Mesodermal cell (in vitro differentiated cells): ENCODE data around the gene TBC1D24.
"Not testable (repeated sequence)": the region's sequence is repeated elsewhere in the genome, so short reads cannot be mapped to it uniquely, and the experiment has no call there.

Experiments used
- H3K27ac ChIP-seq: 2 replicates; pipeline ENCODE4 v1.7.0; 2013; ENCODE audit warnings: mild to moderate bottlenecking, low read depth, low read length, moderate library complexity; ENCODE audit not compliant: severe bottlenecking
- H3K36me3 ChIP-seq: 2 replicates; pipeline ENCODE4 v1.7.1; 2013; ENCODE audit warnings: mild to moderate bottlenecking, low read length, moderate library complexity; ENCODE audit not compliant: control insufficient read depth, insufficient read depth
- H3K4me1 ChIP-seq: one replicate; pipeline ENCODE4 v1.7.1; 2013; ENCODE audit warnings: mild to moderate bottlenecking, low read length; ENCODE audit not compliant: insufficient read depth, control insufficient read depth, poor library complexity, severe bottlenecking
- H3K4me3 ChIP-seq: 2 replicates; pipeline ENCODE4 v1.7.0; 2013; ENCODE audit warnings: low read length, control low read depth, mild to moderate bottlenecking; ENCODE audit not compliant: insufficient read depth, poor library complexity, severe bottlenecking; ENCODE audit errors: extremely low read depth
- H3K9me3 ChIP-seq: 2 replicates; pipeline ENCODE4 v1.7.1; 2013; ENCODE audit warnings: mild to moderate bottlenecking, low read length, moderate library complexity; ENCODE audit not compliant: control insufficient read depth
- WGBS, 2 experiments: methylation state at CpG; one replicate each; pipeline ENCODE4 v1.1.5; 2013; ENCODE audit warnings: missing lambda C conversion rate in 2 of 2; ENCODE audit not compliant: insufficient coverage in 2 of 2; 5-methylcytosine and 5-hydroxymethylcytosine counted together

TBC1D24 gene

DNA sequence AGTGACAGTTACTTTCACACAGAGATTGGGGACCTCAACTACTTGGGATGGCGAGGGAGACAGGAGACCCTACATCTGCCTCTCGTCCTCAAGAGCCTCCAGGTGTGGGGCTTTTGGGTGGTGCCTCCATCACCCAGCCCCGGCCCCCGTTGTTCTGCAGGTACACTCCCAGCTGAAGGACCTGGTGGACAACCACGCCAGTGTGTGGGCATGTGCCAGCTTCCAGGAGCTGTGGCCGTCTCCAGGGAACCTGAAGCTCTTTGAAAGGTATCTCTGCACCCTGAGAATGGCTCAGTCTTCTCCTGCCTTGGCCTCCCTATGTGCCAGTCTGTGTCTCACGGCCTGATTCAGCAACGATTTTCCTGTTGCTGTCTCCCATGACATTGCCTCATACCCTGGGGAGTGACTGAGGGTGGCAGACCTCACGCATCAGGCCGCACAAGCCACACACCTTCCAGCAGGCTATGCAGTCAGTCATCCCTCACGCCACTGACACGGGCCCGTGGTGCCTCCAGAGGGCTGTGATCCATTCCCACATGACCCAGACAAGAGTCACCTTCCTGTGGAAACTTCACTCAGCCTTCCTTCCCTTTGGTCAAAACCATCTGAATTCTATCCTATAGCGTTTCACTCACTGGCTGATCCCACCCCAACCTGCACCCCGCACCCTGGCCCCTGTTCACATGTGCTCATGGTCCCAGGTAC lies 42.0 kb upstream of the TBC1D24 start:
- H3K4me3 ChIP-seq: no peak overlapping the region
- no peaks in the 10 kb centered on the region for H3K9me3 ChIP-seq
- WGBS, 2 experiments: 96 to 99% methylated on average over 13 to 14 of the region's 15 CpGs
- peaks cover 62% of the 10 kb centered on the region for H3K36me3 ChIP-seq
- no peak overlapping the region for H3K27ac ChIP-seq
- H3K4me1 ChIP-seq: no peaks in the 10 kb centered on the region

DNA sequence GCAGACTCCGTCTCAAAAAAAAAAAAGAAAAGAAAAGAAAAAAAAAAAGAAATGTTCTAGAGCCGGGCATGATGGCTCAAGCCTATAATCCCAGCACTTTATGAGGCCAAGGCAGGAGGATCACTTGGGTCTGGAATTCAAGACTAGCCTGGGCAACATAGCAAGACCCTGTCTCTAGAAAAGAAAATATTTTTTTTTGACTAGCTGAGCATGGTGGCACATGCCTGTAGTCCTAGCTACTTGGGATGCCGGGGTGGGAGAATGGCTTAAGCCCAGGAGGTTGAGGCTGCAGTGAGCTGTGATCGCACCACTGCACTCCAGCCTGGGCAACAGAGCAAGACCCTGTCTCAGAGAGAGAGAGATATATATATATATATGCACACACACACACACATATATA lies 39.7 kb upstream of the TBC1D24 start:
- not testable (repeated sequence) for H3K4me3 ChIP-seq, H3K27ac ChIP-seq, H3K4me1 ChIP-seq, H3K9me3 ChIP-seq
- WGBS, 2 experiments: 78 to 80% methylated on average over 1 to 2 of the region's 4 CpGs
- peaks cover 84% of the 10 kb centered on the region for H3K36me3 ChIP-seq

DNA sequence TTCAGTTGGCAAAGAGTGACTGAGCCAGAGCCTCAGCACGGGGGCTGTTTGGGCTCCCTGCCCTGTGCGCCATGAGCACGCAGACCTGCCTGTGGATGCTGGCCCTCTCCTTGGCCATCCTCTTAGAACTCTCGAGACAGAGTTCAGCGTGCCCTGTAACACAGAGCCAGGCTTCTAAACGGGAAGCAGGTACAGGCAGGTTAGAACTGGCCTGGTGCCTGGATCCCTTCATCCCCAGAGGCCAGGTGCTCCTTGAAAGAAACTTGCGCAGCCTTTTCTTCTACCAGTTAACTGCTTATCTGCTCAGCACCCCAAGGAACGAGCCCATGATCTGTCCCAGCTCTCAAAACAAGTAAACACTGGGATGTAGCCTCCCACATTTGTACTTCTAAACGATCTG lies 38.8 kb upstream of the TBC1D24 start:
- Histone ChIP-seq H3K9me3 (no peaks in the 10 kb centered on the region), H3K27ac (no peak overlapping the region), H3K4me3 (no peak overlapping the region), H3K4me1 (no peaks in the 10 kb centered on the region), H3K36me3 (peaks cover 87% of the 10 kb centered on the region)
- WGBS, 2 experiments: 89 to 99% methylated on average over 9 of the region's 9 CpGs

DNA sequence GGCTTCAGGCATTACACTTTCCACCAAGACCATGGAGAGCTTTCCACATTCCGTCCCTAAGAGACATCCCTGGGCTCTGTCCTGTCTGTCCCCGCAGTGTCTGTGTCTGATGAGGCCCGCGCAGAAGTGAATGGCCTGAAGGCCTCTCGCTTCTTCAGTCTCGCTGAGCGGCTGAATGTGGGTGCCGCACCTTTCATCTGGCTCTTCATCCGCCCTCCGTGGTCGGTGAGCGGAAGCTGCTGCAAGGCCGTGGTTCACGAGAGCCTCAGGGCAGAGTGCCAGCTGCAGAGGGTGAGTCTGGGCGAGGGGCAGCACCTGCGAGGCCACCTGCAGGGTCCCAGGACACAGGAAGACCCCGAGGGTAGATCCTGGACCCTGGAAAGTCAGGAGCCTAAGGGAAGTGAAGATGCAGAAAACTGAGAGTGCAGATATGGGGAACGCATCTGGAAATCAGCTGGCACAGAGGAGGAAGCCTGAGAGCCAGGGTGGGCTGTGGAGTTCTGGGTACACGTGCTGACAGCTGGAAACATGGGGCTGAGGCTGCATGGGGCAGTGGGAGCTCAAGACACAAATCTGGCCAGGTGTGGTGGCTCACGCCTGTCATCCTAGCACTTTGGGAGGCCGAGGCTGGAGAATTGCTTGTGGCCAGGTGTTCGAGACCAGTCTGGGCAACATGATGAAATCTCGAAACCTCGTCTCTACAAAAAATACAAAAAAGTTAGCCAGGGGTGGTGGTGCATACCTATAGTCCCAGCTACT lies 37.7 kb upstream of the TBC1D24 start:
- no peak overlapping the region for H3K27ac ChIP-seq
- H3K4me1 ChIP-seq: no peaks in the 10 kb centered on the region
- WGBS, 2 experiments: 96 to 98% methylated on average over 24 of the region's 24 CpGs
- H3K4me3 ChIP-seq: no peak overlapping the region
- H3K9me3 ChIP-seq: no peaks in the 10 kb centered on the region
- H3K36me3 ChIP-seq: peaks cover 79% of the 10 kb centered on the region

DNA sequence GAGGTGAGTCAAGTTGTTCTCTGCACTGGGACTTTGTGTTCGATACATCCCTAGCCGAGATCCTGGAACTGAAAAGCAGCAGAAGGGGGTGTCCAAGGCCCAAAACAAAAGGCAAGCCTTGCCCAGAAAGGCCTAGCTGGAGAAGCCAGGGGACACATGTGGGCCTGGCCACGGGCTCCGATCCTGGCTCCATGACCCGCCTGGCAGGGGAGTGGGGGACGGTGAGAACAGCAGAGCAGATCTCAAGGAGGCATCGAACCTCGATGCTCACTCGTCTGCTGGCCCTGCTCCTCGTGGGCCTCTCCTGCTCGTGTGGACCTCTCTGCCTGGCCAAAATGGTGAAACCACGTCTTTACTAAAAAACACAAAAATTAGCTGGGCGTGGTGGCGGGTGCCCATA lies 36.8 kb upstream of the TBC1D24 start:
- no peaks in the 10 kb centered on the region for H3K9me3 ChIP-seq
- 98 to 99% methylated on average over 14 of the region's 14 CpGs for WGBS, 2 experiments
- no peaks in the 10 kb centered on the region for H3K4me1 ChIP-seq
- H3K36me3 ChIP-seq: peaks cover 71% of the 10 kb centered on the region
- no peak overlapping the region for H3K27ac ChIP-seq
- H3K4me3 ChIP-seq: no peak overlapping the region

DNA sequence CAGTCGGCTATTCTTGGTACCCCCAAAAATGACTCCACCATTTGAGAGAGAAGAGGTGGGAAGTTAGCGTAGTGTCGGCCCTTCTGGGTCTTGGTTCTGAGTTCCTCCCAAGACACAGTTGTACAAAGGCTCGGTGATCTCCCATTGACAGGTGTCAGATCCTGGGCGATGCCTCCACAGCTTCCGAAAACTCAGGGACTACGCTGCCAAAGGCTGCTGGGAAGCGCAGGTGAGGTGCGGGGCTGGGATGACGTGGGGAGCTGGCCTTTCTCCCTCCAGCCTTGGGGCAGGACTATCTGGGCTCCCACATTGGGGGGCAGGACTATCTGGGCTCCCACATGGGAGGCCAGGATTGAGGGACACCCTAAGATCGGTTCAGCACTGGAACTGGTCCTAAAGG lies 35.3 kb upstream of the TBC1D24 start:
- Histone ChIP-seq H3K36me3 (peaks cover 70% of the 10 kb centered on the region), H3K4me1 (no peaks in the 10 kb centered on the region), H3K4me3 (no peak overlapping the region), H3K27ac (no peak overlapping the region), H3K9me3 (no peaks in the 10 kb centered on the region)
- WGBS, 2 experiments: 94 to 96% methylated on average over 11 of the region's 11 CpGs

DNA sequence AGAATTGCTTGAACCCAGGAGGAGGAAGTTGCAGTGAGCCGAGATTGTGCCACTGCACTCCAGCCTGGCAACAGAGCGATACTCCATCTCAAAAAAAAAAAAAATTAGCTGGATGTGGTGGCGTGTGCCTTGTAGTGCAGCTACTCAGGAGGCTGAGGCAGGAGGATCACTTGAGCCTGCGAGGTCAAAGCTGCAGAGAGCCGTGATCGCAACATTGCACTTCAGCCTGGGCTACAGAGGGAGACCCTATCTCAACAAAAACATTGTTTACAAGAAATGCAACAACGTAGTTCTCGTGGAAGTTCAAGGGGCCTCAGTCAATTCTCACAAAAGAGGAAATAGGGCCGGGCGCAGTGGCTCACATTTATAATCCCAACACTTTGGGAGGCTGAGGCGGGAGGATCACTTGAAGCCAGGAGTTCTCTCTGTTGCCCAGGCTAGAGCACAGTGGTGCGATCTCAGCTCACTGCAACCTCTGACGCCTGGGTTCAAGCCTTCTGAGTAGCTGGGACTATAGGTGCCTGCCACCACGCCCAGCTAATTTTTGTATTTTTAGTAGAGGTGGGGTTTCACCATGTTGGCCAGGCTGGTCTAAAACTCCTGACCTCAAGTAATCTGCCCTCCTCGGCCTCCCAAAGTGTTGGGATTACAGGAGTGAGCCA lies 33.7 kb upstream of the TBC1D24 start:
- WGBS, 2 experiments: 92 to 98% methylated on average over 9 to 12 of the region's 15 CpGs
- H3K4me1 ChIP-seq, H3K27ac ChIP-seq, H3K9me3 ChIP-seq, H3K4me3 ChIP-seq: not testable (repeated sequence)
- H3K36me3 ChIP-seq: peaks cover 73% of the 10 kb centered on the region

DNA sequence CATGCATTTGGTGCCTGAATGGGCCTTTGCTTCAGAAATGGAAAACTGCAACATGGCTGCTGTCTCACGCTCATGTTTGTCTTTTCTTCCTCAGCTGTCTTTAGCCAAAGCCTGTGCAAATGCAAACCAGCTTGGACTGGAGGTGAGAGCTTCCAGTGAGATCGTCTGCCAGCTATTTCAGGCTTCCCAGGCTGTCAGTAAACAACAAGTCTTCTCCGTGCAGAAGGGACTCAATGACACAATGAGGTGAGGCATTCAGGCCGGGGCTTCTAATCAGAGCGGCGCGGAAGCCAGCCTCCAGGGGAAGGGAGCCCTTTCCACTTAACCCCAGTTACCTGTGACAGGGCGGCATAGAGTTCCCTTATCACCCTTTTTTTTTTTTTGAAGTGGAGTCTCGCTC lies 31.4 kb upstream of the TBC1D24 start:
- Histone ChIP-seq H3K4me3 (no peak overlapping the region), H3K27ac (no peak overlapping the region), H3K4me1 (no peaks in the 10 kb centered on the region), H3K36me3 (peaks cover 71% of the 10 kb centered on the region), H3K9me3 (no peaks in the 10 kb centered on the region)
- WGBS, 2 experiments: 84 to 98% methylated on average over 7 to 8 of the region's 9 CpGs

DNA sequence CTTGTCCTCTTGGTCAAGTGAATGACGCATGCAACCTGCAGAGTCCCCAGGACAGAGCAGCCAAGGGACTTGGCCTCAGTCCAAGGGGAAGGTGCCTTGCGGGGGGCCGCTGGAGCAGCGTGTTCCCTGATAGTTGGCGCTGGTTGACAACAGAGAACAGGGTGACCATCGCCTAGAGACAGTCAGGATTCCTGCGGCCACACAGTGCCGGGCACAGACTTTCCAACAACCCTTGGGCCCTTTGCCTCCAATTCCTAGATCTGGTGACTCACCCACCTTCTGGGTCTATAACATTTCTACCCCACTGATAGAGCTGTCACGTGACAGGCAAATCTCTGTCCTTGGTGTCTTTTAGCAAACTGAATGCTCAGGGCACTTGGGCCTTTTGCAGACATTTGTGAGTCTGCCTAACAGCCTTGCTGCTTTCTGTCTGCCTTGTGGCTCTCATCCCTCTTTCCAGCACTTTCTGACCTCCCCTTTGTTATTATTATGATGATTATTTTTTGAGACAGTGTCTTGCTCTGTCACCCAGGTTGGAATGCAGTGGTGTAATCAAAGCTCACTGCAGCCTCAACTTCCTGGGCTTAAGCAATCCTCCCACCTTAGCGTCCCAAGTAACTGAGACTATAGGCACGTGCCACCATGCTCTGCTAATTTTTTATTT lies 26.9 kb upstream of the TBC1D24 start:
- Histone ChIP-seq H3K36me3 (peaks cover 88% of the 10 kb centered on the region), H3K27ac (no peak overlapping the region), H3K4me3 (no peak overlapping the region), H3K9me3 (no peaks in the 10 kb centered on the region), H3K4me1 (no peaks in the 10 kb centered on the region)
- 94 to 96% methylated on average over 9 of the region's 11 CpGs for WGBS, 2 experiments

DNA sequence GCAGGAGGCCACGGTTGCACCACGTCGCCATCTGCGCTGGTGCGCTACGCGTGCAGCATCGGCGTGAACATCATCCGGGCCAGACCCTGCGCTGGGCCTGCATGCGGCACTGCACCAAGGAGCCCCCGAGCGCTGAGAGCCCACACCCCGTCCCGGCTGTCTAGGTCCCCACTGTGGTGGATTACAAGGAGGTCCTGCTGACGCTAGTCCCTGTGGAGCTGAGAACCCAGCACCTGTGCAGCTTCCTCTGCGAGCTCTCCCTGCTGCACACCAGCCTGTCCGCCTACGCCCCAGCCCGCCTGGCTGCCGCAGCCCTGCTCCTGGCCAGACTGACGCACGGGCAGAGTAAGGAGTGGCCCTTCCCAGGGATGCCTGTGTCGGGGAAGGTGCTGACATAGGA lies 25.8 kb upstream of the TBC1D24 start:
- Histone ChIP-seq H3K4me1 (no peaks in the 10 kb centered on the region), H3K4me3 (no peak overlapping the region), H3K36me3 (peaks cover 89% of the 10 kb centered on the region), H3K27ac (no peak overlapping the region), H3K9me3 (no peaks in the 10 kb centered on the region)
- 91 to 99% methylated on average over 22 to 25 of the region's 25 CpGs for WGBS, 2 experiments
